ENCODE measurements around the gene CHRNA9. TPM values are rescaled to one million over a fixed set of nuclear protein-coding genes. Genes with fewer than 3 reads are reported as not detected.
"Not testable (repeated sequence)": the region's sequence is repeated elsewhere in the genome, so short reads cannot be mapped to it uniquely, and the experiment has no call there.

Gene CHRNA9, protein sequence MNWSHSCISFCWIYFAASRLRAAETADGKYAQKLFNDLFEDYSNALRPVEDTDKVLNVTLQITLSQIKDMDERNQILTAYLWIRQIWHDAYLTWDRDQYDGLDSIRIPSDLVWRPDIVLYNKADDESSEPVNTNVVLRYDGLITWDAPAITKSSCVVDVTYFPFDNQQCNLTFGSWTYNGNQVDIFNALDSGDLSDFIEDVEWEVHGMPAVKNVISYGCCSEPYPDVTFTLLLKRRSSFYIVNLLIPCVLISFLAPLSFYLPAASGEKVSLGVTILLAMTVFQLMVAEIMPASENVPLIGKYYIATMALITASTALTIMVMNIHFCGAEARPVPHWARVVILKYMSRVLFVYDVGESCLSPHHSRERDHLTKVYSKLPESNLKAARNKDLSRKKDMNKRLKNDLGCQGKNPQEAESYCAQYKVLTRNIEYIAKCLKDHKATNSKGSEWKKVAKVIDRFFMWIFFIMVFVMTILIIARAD
- total RNA-seq: not detected

DNA sequence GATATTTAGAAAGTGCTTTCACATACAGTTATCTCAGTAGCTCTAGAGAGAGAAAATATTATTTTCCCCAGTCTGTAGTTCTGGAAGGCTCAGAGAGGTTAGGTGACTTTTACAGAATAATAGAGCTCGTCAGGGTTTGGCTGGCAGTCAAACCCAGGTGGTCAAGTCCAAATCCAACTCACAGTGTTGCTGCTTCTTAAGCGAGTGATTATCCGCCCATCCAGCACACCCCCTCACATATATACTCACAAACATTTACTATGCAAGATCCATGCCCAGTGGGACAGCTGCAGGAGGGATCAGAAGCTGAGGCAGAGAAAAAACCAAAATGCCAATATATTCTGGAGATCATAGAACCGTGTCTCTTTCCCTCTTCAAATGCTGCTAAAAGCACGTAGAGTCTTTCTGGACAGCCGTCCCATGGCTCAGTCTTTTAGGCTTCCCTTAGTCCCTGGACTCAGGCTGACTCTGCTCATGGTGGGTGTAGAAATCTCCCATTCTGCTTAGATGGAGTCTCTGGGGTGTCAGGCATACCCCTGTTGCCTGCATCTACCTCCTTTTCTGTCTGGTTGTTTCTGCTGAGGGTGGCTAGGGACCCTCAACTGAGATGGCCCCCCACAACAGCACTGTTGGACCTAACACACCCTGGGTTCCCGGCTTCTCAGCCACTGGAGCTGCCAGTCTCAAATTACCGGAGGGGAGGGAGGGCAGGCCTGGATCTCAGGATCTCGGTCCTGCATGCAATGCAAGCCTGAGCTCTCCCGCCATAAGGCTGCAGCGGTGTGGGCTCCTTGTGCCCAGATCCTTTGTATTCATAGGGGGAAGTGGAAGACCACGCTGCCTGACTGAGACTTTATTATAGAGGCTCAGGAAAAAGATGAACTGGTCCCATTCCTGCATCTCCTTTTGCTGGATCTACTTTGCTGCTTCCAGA is at the start of gene CHRNA9:
Gene CHRNA9, plus strand, starts transcription at position 743 of the 934 bp plus-strand sequence. Its CDS starts 135 bp downstream, at position 878.
- no peak within 1 kb of the TSS for H3K9ac ChIP-seq (ENCODE audit: low read depth in 1 of 3, low read length in 3 of 3)

DNA sequence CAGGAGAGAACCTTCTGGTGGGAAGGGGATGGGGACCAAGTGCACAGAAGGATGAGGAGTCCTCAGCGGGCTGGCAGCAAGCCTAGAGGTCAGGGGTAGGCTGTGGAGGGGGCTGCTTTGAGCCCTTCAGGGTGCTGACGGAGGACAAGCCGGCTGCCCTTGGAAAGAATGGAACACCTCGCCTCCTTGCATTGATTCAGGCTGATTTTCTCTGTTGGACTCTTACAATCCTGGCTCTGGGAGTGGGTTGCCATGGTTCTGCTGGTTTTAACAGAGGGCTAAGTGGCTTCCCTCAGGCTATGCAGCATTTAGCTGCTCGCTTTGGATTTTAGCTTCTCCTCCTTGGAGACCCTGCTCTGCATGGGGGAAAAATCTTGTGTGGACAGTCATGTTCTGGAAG is 49.4 kb upstream of the CHRNA9 start:
- Histone ChIP-seq H3K9ac (ENCODE audit: low read depth in 1 of 3, low read length in 3 of 3) (no peak overlapping the region), H3K4me1 (ENCODE audit: control insufficient read depth in 3 of 3, insufficient read depth in 3 of 3, low read length in 3 of 3) (no peaks in the 10 kb centered on the region), H3K27ac (ENCODE audit: low read depth, low read length) (no peak overlapping the region), H3K4me3 (ENCODE audit: low read length in 3 of 3) (no peak overlapping the region), H3K36me3 (ENCODE audit: control insufficient read depth in 3 of 3, insufficient read depth in 3 of 3, low read length in 3 of 3) (no peaks in the 10 kb centered on the region), H3K27me3 (ENCODE audit: control insufficient read depth in 3 of 3, insufficient read depth in 3 of 3, low read length in 3 of 3) (peaks cover 0 to 5% (median 0%) of the 10 kb centered on the region in 3 donors), H3K9me3 (ENCODE audit: control insufficient read depth in 3 of 3, low read length in 3 of 3) (no peaks in the 10 kb centered on the region)

More for the DNA sequence above, at the start of gene CHRNA9:
- H3K27ac ChIP-seq (ENCODE audit: low read depth, low read length): no peak within 1 kb of the TSS
- H3K9me3 ChIP-seq (ENCODE audit: control insufficient read depth in 3 of 3, low read length in 3 of 3): no peaks in the 10 kb centered on the region
- H3K4me1 ChIP-seq (ENCODE audit: control insufficient read depth in 3 of 3, insufficient read depth in 3 of 3, low read length in 3 of 3): peaks cover 0 to 9% (median 0%) of the 10 kb centered on the region in 3 donors
- no peak within 1 kb of the TSS for H3K4me3 ChIP-seq (ENCODE audit: low read length in 3 of 3)
- no peaks in the 10 kb centered on the region for H3K36me3 ChIP-seq (ENCODE audit: control insufficient read depth in 3 of 3, insufficient read depth in 3 of 3, low read length in 3 of 3)
- H3K27me3 ChIP-seq (ENCODE audit: control insufficient read depth in 3 of 3, insufficient read depth in 3 of 3, low read length in 3 of 3): peaks cover 0 to 3% (median 0%) of the 10 kb centered on the region in 3 donors

DNA sequence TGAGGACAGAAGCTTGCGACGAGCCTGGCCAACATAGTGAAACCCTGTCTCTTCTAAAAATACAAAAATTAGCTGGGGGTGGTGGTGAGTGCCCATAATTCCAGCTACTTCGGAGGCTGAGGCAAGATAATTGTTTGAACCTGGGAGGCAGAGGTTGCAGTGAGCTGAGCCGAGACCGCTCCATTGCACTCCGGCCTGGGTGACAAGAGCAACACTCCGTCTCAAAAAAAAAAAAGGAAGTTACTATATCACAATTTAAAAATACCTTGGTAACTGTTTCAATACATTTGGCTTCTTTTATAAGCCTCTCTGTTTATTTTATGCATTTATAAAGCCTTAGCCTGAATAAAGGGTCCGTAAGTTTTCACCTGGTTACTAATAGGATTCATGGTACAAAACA is 46.6 kb upstream of the CHRNA9 start:
- Histone ChIP-seq H3K4me3 (ENCODE audit: low read length in 3 of 3) (no peak overlapping the region), H3K36me3 (ENCODE audit: control insufficient read depth in 3 of 3, insufficient read depth in 3 of 3, low read length in 3 of 3) (no peaks in the 10 kb centered on the region), H3K27ac (ENCODE audit: low read depth, low read length) (no peak overlapping the region), H3K9me3 (ENCODE audit: control insufficient read depth in 3 of 3, low read length in 3 of 3) (no peaks in the 10 kb centered on the region), H3K4me1 (ENCODE audit: control insufficient read depth in 3 of 3, insufficient read depth in 3 of 3, low read length in 3 of 3) (no peaks in the 10 kb centered on the region), H3K27me3 (ENCODE audit: control insufficient read depth in 3 of 3, insufficient read depth in 3 of 3, low read length in 3 of 3) (peaks cover 0 to 5% (median 0%) of the 10 kb centered on the region in 3 donors), H3K9ac (ENCODE audit: low read depth in 1 of 3, low read length in 3 of 3) (no peak overlapping the region)

DNA sequence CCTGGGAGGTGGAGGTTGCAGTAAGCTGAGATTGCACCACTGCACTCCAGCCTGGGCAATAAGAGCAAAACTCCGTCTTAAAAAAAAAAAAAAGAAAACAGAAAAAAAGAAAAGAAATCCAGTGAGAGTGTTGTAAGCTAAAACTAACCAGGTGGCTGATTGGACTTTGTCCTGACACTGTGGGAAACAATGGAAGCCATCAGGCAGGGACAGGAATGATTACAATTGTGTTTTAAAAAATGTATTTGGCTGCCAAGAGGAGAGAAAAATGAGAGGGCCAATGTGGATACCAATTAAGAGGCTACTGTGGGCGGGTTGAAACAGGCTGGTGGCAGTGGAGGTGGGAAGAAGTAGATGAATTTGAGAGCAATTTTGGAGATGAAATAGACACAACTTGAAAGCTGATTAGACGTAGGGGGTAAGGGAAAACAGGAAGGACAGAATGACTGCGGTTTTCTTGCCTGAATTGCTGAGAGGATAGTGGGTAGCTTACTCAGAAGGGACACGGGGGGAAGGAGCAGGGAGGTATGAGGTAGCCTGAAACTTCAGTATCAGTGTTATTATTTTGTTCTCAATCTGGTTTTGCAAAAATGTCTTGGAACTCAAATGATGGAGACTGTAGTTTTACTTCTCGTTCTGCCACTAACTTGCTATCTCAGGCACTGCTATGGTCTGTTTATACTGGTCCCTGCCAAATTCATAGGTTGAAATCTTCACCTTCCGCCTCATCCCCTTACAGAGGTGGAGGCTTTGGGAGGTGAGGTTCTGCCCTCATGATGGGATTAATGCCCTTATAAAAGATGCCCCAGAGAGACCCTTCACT is 45.6 kb upstream of the CHRNA9 start:
- Histone ChIP-seq H3K36me3 (ENCODE audit: control insufficient read depth in 3 of 3, insufficient read depth in 3 of 3, low read length in 3 of 3) (no peaks in the 10 kb centered on the region), H3K27me3 (ENCODE audit: control insufficient read depth in 3 of 3, insufficient read depth in 3 of 3, low read length in 3 of 3) (peaks cover 0 to 5% (median 0%) of the 10 kb centered on the region in 3 donors), H3K27ac (ENCODE audit: low read depth, low read length) (no peak overlapping the region)

DNA sequence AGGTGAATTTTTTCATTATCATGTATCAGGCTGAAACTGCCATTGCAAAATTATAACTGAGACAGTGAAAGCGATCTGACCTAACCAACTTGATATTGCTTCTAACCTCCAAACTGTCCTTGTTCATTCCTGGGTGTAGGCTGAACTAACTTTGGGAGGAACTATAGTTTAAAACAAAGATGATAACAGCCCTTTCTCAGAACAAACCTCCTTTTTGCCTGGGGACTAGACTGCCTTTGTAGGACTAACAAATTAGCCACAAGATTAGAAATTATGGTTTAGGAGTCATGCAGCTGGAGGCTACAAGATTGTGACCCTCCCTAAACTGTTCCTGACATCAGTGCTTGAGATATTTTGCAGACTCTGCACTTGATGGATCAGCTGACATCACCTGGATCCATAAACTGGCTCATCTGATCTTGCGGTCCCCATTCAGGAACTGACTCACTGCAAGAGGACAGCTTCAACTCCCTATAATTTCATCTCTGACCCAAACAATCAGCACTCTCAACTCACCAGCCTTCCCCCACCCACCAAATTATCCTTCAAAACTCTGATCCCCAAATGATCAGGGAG is 44.4 kb upstream of the CHRNA9 start:
- not testable (repeated sequence) for H3K27me3 ChIP-seq (ENCODE audit: control insufficient read depth in 3 of 3, insufficient read depth in 3 of 3, low read length in 3 of 3); H3K9ac ChIP-seq (ENCODE audit: low read depth in 1 of 3, low read length in 3 of 3); H3K9me3 ChIP-seq (ENCODE audit: control insufficient read depth in 3 of 3, low read length in 3 of 3); H3K36me3 ChIP-seq (ENCODE audit: control insufficient read depth in 3 of 3, insufficient read depth in 3 of 3, low read length in 3 of 3); H3K4me1 ChIP-seq (ENCODE audit: control insufficient read depth in 3 of 3, insufficient read depth in 3 of 3, low read length in 3 of 3); H3K27ac ChIP-seq (ENCODE audit: low read depth, low read length); H3K4me3 ChIP-seq (ENCODE audit: low read length in 3 of 3)

More for the DNA sequence above, 45.6 kb upstream of the CHRNA9 start:
- Histone ChIP-seq H3K4me1 (ENCODE audit: control insufficient read depth in 3 of 3, insufficient read depth in 3 of 3, low read length in 3 of 3) (no peaks in the 10 kb centered on the region), H3K9ac (ENCODE audit: low read depth in 1 of 3, low read length in 3 of 3) (no peak overlapping the region), H3K4me3 (ENCODE audit: low read length in 3 of 3) (no peak overlapping the region), H3K9me3 (ENCODE audit: control insufficient read depth in 3 of 3, low read length in 3 of 3) (no peaks in the 10 kb centered on the region)

GRCh38 chr4:40292313-40292759 is 42.8 kb upstream of the CHRNA9 start:
- H3K36me3 ChIP-seq (ENCODE audit: control insufficient read depth in 3 of 3, insufficient read depth in 3 of 3, low read length in 3 of 3): no peaks in the 10 kb centered on the region
- no peak overlapping the region for H3K9ac ChIP-seq (ENCODE audit: low read depth in 1 of 3, low read length in 3 of 3)
- no peak overlapping the region for H3K27ac ChIP-seq (ENCODE audit: low read depth, low read length)
- no peaks in the 10 kb centered on the region for H3K4me1 ChIP-seq (ENCODE audit: control insufficient read depth in 3 of 3, insufficient read depth in 3 of 3, low read length in 3 of 3)
- H3K27me3 ChIP-seq (ENCODE audit: control insufficient read depth in 3 of 3, insufficient read depth in 3 of 3, low read length in 3 of 3): peaks cover 0 to 5% (median 0%) of the 10 kb centered on the region in 3 donors
- no peak overlapping the region for H3K4me3 ChIP-seq (ENCODE audit: low read length in 3 of 3)
- peaks cover 0 to 4% (median 0%) of the 10 kb centered on the region in 3 donors for H3K9me3 ChIP-seq (ENCODE audit: control insufficient read depth in 3 of 3, low read length in 3 of 3)

GRCh38 chr4:40294339-40294738 is 40.8 kb upstream of the CHRNA9 start:
- H3K4me3 ChIP-seq (ENCODE audit: low read length in 3 of 3): no peak overlapping the region
- peaks cover 0 to 5% (median 0%) of the 10 kb centered on the region in 3 donors for H3K27me3 ChIP-seq (ENCODE audit: control insufficient read depth in 3 of 3, insufficient read depth in 3 of 3, low read length in 3 of 3)
- no peak overlapping the region for H3K9ac ChIP-seq (ENCODE audit: low read depth in 1 of 3, low read length in 3 of 3)
- H3K9me3 ChIP-seq (ENCODE audit: control insufficient read depth in 3 of 3, low read length in 3 of 3): peaks cover 0 to 4% (median 0%) of the 10 kb centered on the region in 3 donors
- no peaks in the 10 kb centered on the region for H3K36me3 ChIP-seq (ENCODE audit: control insufficient read depth in 3 of 3, insufficient read depth in 3 of 3, low read length in 3 of 3)
- H3K27ac ChIP-seq (ENCODE audit: low read depth, low read length): no peak overlapping the region
- H3K4me1 ChIP-seq (ENCODE audit: control insufficient read depth in 3 of 3, insufficient read depth in 3 of 3, low read length in 3 of 3): no peaks in the 10 kb centered on the region

GRCh38 chr4:40295030-40295429 is 40.1 kb upstream of the CHRNA9 start:
- H3K27me3 ChIP-seq (ENCODE audit: control insufficient read depth in 3 of 3, insufficient read depth in 3 of 3, low read length in 3 of 3); H3K4me1 ChIP-seq (ENCODE audit: control insufficient read depth in 3 of 3, insufficient read depth in 3 of 3, low read length in 3 of 3); H3K9ac ChIP-seq (ENCODE audit: low read depth in 1 of 3, low read length in 3 of 3); H3K4me3 ChIP-seq (ENCODE audit: low read length in 3 of 3); H3K9me3 ChIP-seq (ENCODE audit: control insufficient read depth in 3 of 3, low read length in 3 of 3); H3K27ac ChIP-seq (ENCODE audit: low read depth, low read length); H3K36me3 ChIP-seq (ENCODE audit: control insufficient read depth in 3 of 3, insufficient read depth in 3 of 3, low read length in 3 of 3): not testable (repeated sequence)

DNA sequence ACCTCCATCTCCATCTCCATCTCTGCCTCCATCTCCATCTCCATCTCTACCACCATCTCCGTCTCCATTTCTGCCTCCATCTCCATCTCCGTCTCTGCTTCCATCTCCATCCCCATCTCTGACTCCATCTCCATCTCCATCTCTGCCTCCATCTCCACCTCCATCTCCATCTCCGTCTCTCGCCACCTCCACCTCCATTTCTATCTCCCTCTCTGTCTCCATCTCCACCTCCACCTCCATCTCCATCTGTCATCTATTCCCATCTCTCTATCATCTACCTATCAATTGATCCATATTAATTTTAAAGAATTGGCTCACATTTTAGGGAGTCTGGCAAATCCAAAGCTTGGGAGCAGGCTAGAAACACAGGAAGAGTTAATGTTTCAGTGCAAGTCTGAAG is 39.6 kb upstream of the CHRNA9 start:
- Histone ChIP-seq H3K9me3 (ENCODE audit: control insufficient read depth in 3 of 3, low read length in 3 of 3) (peaks cover 0 to 4% (median 0%) of the 10 kb centered on the region in 3 donors), H3K27ac (ENCODE audit: low read depth, low read length) (no peak overlapping the region), H3K4me3 (ENCODE audit: low read length in 3 of 3) (no peak overlapping the region), H3K9ac (ENCODE audit: low read depth in 1 of 3, low read length in 3 of 3) (no peak overlapping the region), H3K36me3 (ENCODE audit: control insufficient read depth in 3 of 3, insufficient read depth in 3 of 3, low read length in 3 of 3) (no peaks in the 10 kb centered on the region), H3K4me1 (ENCODE audit: control insufficient read depth in 3 of 3, insufficient read depth in 3 of 3, low read length in 3 of 3) (no peaks in the 10 kb centered on the region), H3K27me3 (ENCODE audit: control insufficient read depth in 3 of 3, insufficient read depth in 3 of 3, low read length in 3 of 3) (peaks cover 0 to 5% (median 0%) of the 10 kb centered on the region in 3 donors)
